Tibial nerve (tissue), 4 donors: ENCODE results near the gene AIG1.

Experiments used
- CTCF ChIP-seq, 5 experiments: fragments of 200-600 bp in 3 of 5; fragments of 450-650 bp in 2 of 5; sonication (generic) in 3 of 5; IDR thresholded peaks; one replicate each; pipeline ENCODE4 v1.5.1; 2016 to 2019; ENCODE audit warnings: antibody characterized with exemption in 5 of 5, mild to moderate bottlenecking in 3 of 5, moderate library complexity in 2 of 5
- EP300 ChIP-seq, 2 donors: sonication (generic); formaldehyde crosslinking; IDR thresholded peaks; one replicate each; pipeline ENCODE4 v1.6.1; 2017; ENCODE audit warnings: antibody characterized with exemption in 2 of 2, mild to moderate bottlenecking in 1 of 2
- POLR2A ChIP-seq, 2 donors: fragments of 450-650 bp; IDR thresholded peaks; one replicate each; pipeline ENCODE4 v1.6.1; 2017; ENCODE audit warnings: antibody characterized with exemption in 2 of 2, mild to moderate bottlenecking in 2 of 2, moderate library complexity in 2 of 2

- no peak for TF ChIP-seq POLR2A (IDR thresholded peaks at IDR 0.05)
- TF ChIP-seq CTCF (IDR thresholded peaks at IDR 0.05): no peak
- no peak for TF ChIP-seq EP300 (IDR thresholded peaks at IDR 0.05)
These were observed 105.6 kb downstream of the AIG1 start for GRCh38 chr6:143166247-143166695.
